SK-N-SH (cell line): ENCODE data around the gene FIBP. TPM values are rescaled to one million over a fixed set of nuclear protein-coding genes. Genes with fewer than 3 reads are reported as not detected.

Experiments
- CTCF ChIA-PET: fragments of 300-600, 350-600 bp; formaldehyde crosslinking; extraction: SDS; loops from one replicate; lab custom pipeline; 2021; lab: Yijun Ruan, JAX
- POLR2A ChIA-PET: fragments of 350-600 bp; sonication (Branson Sonifier 250); formaldehyde crosslinking; extraction: SDS; loops from one replicate; lab custom pipeline; 2020; ENCODE audit warnings: antibody characterized with exemption, inconsistent platforms; lab: Yijun Ruan, JAX
- DNase-seq: peaks from one replicate; pipeline ENCODE4 v3.0.0; 2012
- H2AFZ ChIP-seq: fragments of 200-600 bp; sonication (generic); 2 replicates; pipeline ENCODE4 v1.8.1; 2016; ENCODE audit warnings: antibody characterized with exemption, mild to moderate bottlenecking, low read depth
- H3F3A ChIP-seq: fragments of 200-600 bp; sonication (generic); replicated peaks from 2 replicates; pipeline ENCODE3; 2016; ENCODE audit warnings: antibody characterized with exemption, mild to moderate bottlenecking; ENCODE audit not compliant: insufficient read depth
- H3K27ac ChIP-seq, 2 experiments: fragments of 200-500 bp in 1 of 2; fragments of 200-600 bp in 1 of 2; sonication (Bioruptor generic) in 1 of 2; sonication (generic), shearing (Covaris generic) in 1 of 2; 2 replicates each; pipeline versions ENCODE4 v1.5.1 to v1.6.1; 2014 to 2016; ENCODE audit warnings: low read depth in 2 of 2, inconsistent platforms in 1 of 2, low read length in 1 of 2, mild to moderate bottlenecking in 1 of 2, mixed read lengths in 1 of 2
- H3K27me3 ChIP-seq: fragments of 200-600 bp; sonication (generic), shearing (Covaris generic); 2 replicates; pipeline ENCODE4 v1.6.1; 2016; ENCODE audit warnings: mixed run types; ENCODE audit not compliant: insufficient read depth
- H3K36me3 ChIP-seq, 2 experiments: fragments of 200-500 bp in 1 of 2; fragments of 200-600 bp in 1 of 2; sonication (Bioruptor generic) in 1 of 2; sonication (generic) in 1 of 2; replicated peaks in 1 of 2; 2 replicates each; pipeline versions ENCODE3 to v1.5.1; 2014 to 2016; ENCODE audit warnings: low read length in 1 of 2, mild to moderate bottlenecking in 1 of 2; ENCODE audit not compliant: insufficient read depth in 2 of 2, control insufficient read depth in 1 of 2
- H3K4me1 ChIP-seq, 2 experiments: fragments of 200-500 bp in 1 of 2; fragments of 200-600 bp in 1 of 2; sonication (Bioruptor generic) in 1 of 2; sonication (generic), shearing (Covaris generic) in 1 of 2; 2 replicates each; pipeline versions ENCODE4 v1.5.1 to v1.6.1; 2014 to 2016; ENCODE audit warnings: low read depth in 1 of 2, low read length in 1 of 2, mixed run types in 1 of 2; ENCODE audit not compliant: insufficient read depth in 2 of 2, control insufficient read depth in 1 of 2
- H3K4me2 ChIP-seq: fragments of 200-600 bp; sonication (generic), shearing (Covaris generic); 2 replicates; pipeline ENCODE4 v1.6.1; 2017; ENCODE audit warnings: mixed run types
- H3K4me3 ChIP-seq, 2 experiments: fragments of 200-500 bp in 1 of 2; fragments of 200-600 bp in 1 of 2; sonication (Bioruptor generic) in 1 of 2; sonication (generic), shearing (Covaris generic) in 1 of 2; 2 replicates each; pipeline versions ENCODE4 v1.5.1 to v1.8.1; 2014 to 2016; ENCODE audit warnings: low read depth in 2 of 2, inconsistent platforms in 1 of 2, low read length in 1 of 2, mild to moderate bottlenecking in 1 of 2, mixed read lengths in 1 of 2, moderate library complexity in 1 of 2
- H3K79me2 ChIP-seq: fragments of 200-600 bp; sonication (generic); 2 replicates; pipeline ENCODE4 v1.8.1; 2017; ENCODE audit warnings: mild to moderate bottlenecking; ENCODE audit not compliant: insufficient read depth
- H3K9ac ChIP-seq: fragments of 200-600 bp; sonication (generic); 2 replicates; pipeline ENCODE4 v1.6.1; 2017; ENCODE audit warnings: mixed run types
- H3K9me2 ChIP-seq: fragments of 200-600 bp; sonication (generic); 2 replicates; pipeline ENCODE4 v1.6.1; 2017; ENCODE audit warnings: mixed run types
- H3K9me3 ChIP-seq: fragments of 200-600 bp; sonication (generic); 2 replicates; pipeline ENCODE4 v1.6.1; 2017; ENCODE audit warnings: mixed run types, mild to moderate bottlenecking, moderate library complexity
- H4K20me1 ChIP-seq: fragments of 200-600 bp; sonication (generic); 2 replicates; pipeline ENCODE4 v1.6.1; 2017; ENCODE audit warnings: mild to moderate bottlenecking, mixed run types; ENCODE audit not compliant: insufficient read depth
- CTCF ChIP-seq: fragments of 200-600 bp; sonication (generic); IDR thresholded peaks from 2 replicates; pipeline ENCODE4 v1.6.1; 2017; ENCODE audit warnings: antibody characterized with exemption, mild to moderate bottlenecking, moderate library complexity
- ELF1 ChIP-seq: IDR thresholded peaks from 2 replicates; pipeline ENCODE4 v1.4.0; 2012
- FOSL2 ChIP-seq: IDR thresholded peaks from 2 replicates; pipeline ENCODE4 v1.4.0; 2012; ENCODE audit warnings: low read depth, mild to moderate bottlenecking, moderate library complexity, borderline replicate concordance
- GATA2 ChIP-seq: sonication (generic); formaldehyde crosslinking; IDR thresholded peaks from 2 replicates; pipeline ENCODE4 v1.5.0; 2020; ENCODE audit warnings: mild to moderate bottlenecking, missing genetic modification reagents
- JUND ChIP-seq: IDR thresholded peaks from 2 replicates; pipeline ENCODE4 v1.4.0; 2012
- MAX ChIP-seq: IDR thresholded peaks from 2 replicates; pipeline ENCODE4 v1.4.0; 2012; ENCODE audit warnings: low read depth
- MXI1 ChIP-seq: IDR thresholded peaks from 2 replicates; pipeline ENCODE4 v1.6.1; 2012; ENCODE audit warnings: mild to moderate bottlenecking, low read depth, low read length, improper control_type of control experiment
- NFIC ChIP-seq: IDR thresholded peaks from 2 replicates; pipeline ENCODE4 v1.4.0; 2012; ENCODE audit warnings: borderline replicate concordance
- PBX3 ChIP-seq: IDR thresholded peaks from 2 replicates; pipeline ENCODE4; 2012
- POLR2AphosphoS5 ChIP-seq: IDR thresholded peaks from 2 replicates; pipeline ENCODE4 v1.6.1; 2012; ENCODE audit warnings: low read depth, low read length
- RXRA ChIP-seq: IDR thresholded peaks from 2 replicates; pipeline ENCODE4 v1.4.0; 2012; ENCODE audit warnings: low read depth, mild to moderate bottlenecking, borderline replicate concordance
- TAF1 ChIP-seq: IDR thresholded peaks from 2 replicates; pipeline ENCODE4 v1.6.1; 2012; ENCODE audit warnings: low read depth, mild to moderate bottlenecking, low read length, moderate library complexity, borderline replicate concordance
- TCF12 ChIP-seq: IDR thresholded peaks from 2 replicates; pipeline ENCODE4 v1.4.0; 2012
- USF1 ChIP-seq: IDR thresholded peaks from 2 replicates; pipeline ENCODE4 v1.4.0; 2012; ENCODE audit warnings: low read depth, borderline replicate concordance
- USF2 ChIP-seq: fragments of 150-350 bp; IDR thresholded peaks from 2 replicates; pipeline ENCODE4 v1.6.1; 2017; ENCODE audit warnings: antibody characterized with exemption, low read length, low read depth, borderline replicate concordance
- ZBTB33 ChIP-seq: IDR thresholded peaks from 2 replicates; pipeline ENCODE4 v1.4.0; 2012; ENCODE audit warnings: low read depth, borderline replicate concordance
- WGBS: methylation state at CpG from one replicate; pipeline ENCODE4 v1.1.6; 2017; ENCODE audit warnings: low lambda C conversion rate; 5-methylcytosine and 5-hydroxymethylcytosine counted together
- polyA plus RNA-seq, 3 experiments: library from polyadenylated mRNA; depleted of rRNA; stranded (reverse); fragments of >200 nt; gene quantifications; 2 replicates each; pipeline ENCODE4 v1.2.3, GENCODE V29; 2012

Gene FIBP
- polyA plus RNA-seq, 1 of the 3 experiments (the other 2 are of a cell fraction) = 190 TPM

GRCh38 chr11:65870307-65870658 lies 18.0 kb downstream of the FIBP start:
- peaks cover 45 to 54% of the 10 kb centered on the region in 2 experiments for H3K36me3 ChIP-seq
- peaks cover 34% of the 10 kb centered on the region for H3K79me2 ChIP-seq
- H3K9me2 ChIP-seq = no peaks in the 10 kb centered on the region
- H4K20me1 ChIP-seq = no peaks in the 10 kb centered on the region; the same call in 1 of the 2 replicates
- H3K27ac ChIP-seq = peak overlapping the region; percentile 3 to 77; a peak in 2 of 4 replicates
- peaks cover 52% of the 10 kb centered on the region for H3F3A ChIP-seq
- H2AFZ ChIP-seq = no peak overlapping the region
- DNase-seq = no peak
- no peak overlapping the region for H3K9ac ChIP-seq
- TF ChIP-seq GATA2 (no peak), JUND (no peak), NFIC (no peak), FOSL2 (no peak), POLR2AphosphoS5 (0 out of 2 replicates have a peak, but pooled peaks have one; percentile 11), ZBTB33 (no peak), MAX (no peak)
- no peak overlapping the region for H3K4me2 ChIP-seq
- 89% methylated on average over 8 of the region's 11 CpGs for whole genome bisulfite sequencing
- H3K4me3 ChIP-seq = no peak overlapping the region
- no peaks in the 10 kb centered on the region for H3K27me3 ChIP-seq
- H3K9me3 ChIP-seq = no peaks in the 10 kb centered on the region
- ChIA-PET POLR2A (interaction anchor here (0.6 to 4.8 kb wide), 4 partner anchors 11 to 139 kb away, joined by 3 to 59 read pairs (median 7); partner anchors contain the start of genes CCDC85B, CFL1 and MUS81), CTCF (interaction anchor here (0.9 to 18.4 kb wide), 6 partner anchors 9 to 159 kb away, joined by 3 to 374 read pairs (median 6); partner anchors contain the start of genes CCDC85B, CTSW, FIBP and KAT5)
- peaks cover 19 to 27% of the 10 kb centered on the region in 2 experiments; a peak in 3 of 4 replicates for H3K4me1 ChIP-seq

GRCh38 chr11:65869643-65870306 lies 18.5 kb downstream of the FIBP start:
- no peak for DNase-seq
- H3K27ac ChIP-seq = peak overlapping the region in 1 of 2 experiments; percentile 7; a peak in 1 of 4 replicates
- WGBS = 93% methylated on average over 23 of the region's 24 CpGs
- TF ChIP-seq PBX3 = no peak
- no peak for TF ChIP-seq MXI1
- TF ChIP-seq USF1 = no peak
- no peak for TF ChIP-seq FOSL2
- no peak for TF ChIP-seq TCF12
- TF ChIP-seq USF2 = no peak
- no peak for TF ChIP-seq ZBTB33
- TF ChIP-seq RXRA = no peak
- no peak for TF ChIP-seq ELF1
- no peak for TF ChIP-seq POLR2AphosphoS5
- TF ChIP-seq TAF1 = no peak
- no peak for TF ChIP-seq CTCF

More at GRCh38 chr11:65869643-65870306, 18.5 kb downstream of the FIBP start:
- Histone ChIP-seq H2AFZ (no peak overlapping the region), H4K20me1 (no peaks in the 10 kb centered on the region; the same call in 1 of the 2 replicates), H3K4me2 (no peak overlapping the region), H3K9me2 (no peaks in the 10 kb centered on the region), H3K9me3 (no peaks in the 10 kb centered on the region), H3K27me3 (no peaks in the 10 kb centered on the region), H3K79me2 (peaks cover 34% of the 10 kb centered on the region), H3K4me1 (peaks cover 19 to 27% of the 10 kb centered on the region in 2 experiments; a peak in 3 of 4 replicates), H3F3A (peaks cover 55% of the 10 kb centered on the region), H3K36me3 (peaks cover 45 to 59% of the 10 kb centered on the region in 2 experiments), H3K9ac (no peak overlapping the region), H3K4me3 (no peak overlapping the region)
- ChIA-PET POLR2A (interaction anchor here (0.6 to 4.8 kb wide), 7 partner anchors 9 to 140 kb away, joined by 3 to 59 read pairs (median 4); partner anchors contain the start of genes CCDC85B, CFL1 and MUS81), CTCF (interaction anchor here (0.9 to 18.4 kb wide), 5 partner anchors 9 to 158 kb away, joined by 3 to 374 read pairs (median 6); partner anchors contain the start of genes CCDC85B, CTSW, FIBP and KAT5)
